ENCODE results near the gene PPP4R3C.
"Not testable (repeated sequence)": the region's sequence is repeated elsewhere in the genome, so short reads cannot be mapped to it uniquely, and the experiment has no call there.

The PPP4R3C gene
- 0 reads per million in 4 experiments for total RNA-seq

DNA sequence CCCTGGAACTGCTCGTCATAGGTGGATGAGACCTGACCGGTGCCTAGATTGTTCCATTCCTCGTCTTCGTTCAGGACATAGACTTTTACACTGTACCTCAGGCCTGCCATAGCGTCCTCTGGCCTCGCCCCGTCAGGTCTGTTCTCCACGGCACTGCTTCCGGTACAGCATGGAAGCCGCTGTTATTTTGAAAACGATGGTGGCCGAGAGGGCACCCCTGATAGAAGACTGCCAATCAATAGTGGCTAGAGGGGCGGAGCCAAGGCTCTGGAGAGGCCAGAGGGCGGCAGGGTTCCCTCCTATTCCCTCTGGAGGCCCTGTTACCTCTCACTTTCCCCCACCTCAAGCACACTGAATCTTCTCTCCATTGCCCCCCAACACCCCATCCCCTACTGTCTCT lies at the start of gene PPP4R3C:
PPP4R3C (minus strand) TSS at position 155 of the 400 bp plus-strand sequence; CDS start at position 110, 45 bp downstream.
- DNase-seq = no peak

DNA sequence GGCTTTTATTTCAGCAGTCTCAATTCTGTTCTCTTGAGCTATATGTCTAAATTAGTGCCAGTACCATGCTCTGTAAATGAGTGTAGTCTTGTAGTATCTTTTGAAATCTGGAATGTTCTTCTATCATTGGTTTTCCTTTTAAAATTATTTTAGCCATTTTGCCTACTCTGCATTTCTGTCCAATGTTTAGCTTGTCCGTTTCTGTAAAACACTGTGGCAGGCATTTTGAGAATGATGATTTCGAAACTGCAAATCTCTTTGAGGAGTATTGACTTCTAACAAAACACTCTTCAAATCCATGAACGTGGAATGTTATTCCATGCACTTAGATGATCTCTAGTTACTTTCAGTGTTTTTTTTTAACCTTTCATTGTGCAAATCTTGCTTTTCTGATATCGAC lies 28.3 kb upstream of the PPP4R3C start:
- no peak for DNase-seq

DNA sequence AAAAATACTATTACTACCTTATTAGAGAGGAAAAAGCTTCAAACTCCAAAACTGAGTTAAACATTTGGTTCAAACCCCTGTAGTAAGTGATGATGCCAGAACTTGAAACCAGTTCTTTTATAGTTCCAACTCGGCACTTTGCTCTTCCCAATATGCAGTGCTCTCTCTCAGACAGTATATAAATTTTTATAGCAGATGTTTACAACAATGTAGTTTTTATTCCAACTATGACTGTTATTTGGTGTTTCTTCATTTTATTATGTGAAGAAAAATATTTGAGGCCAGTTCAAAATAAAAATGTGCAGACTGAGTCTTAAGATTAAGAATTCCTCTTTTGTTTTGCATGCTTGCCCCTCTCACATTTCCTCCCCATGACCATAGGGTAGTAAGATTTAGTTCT lies 2.9 kb upstream of the PPP4R3C start:
- no peak for DNase-seq

DNA sequence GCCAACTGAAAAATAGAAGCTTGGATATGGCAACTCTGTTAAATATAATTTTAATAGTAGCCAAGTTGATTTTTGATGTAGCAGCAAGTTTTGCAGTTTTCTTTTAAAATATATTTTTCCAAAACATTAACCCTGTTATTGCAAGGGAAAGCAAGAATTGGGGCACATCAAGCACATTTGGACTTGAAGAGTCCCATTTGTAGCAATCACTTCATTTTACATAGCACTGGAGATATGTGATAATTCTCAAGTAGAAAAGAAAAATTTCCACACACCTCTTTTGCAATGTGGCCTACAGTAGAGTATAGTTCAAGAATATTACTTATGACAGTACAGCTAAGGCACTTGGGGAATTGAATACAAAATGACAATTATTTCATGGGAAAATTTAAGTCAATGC lies 1.9 kb upstream of the PPP4R3C start:
- no peak for DNase-seq

DNA sequence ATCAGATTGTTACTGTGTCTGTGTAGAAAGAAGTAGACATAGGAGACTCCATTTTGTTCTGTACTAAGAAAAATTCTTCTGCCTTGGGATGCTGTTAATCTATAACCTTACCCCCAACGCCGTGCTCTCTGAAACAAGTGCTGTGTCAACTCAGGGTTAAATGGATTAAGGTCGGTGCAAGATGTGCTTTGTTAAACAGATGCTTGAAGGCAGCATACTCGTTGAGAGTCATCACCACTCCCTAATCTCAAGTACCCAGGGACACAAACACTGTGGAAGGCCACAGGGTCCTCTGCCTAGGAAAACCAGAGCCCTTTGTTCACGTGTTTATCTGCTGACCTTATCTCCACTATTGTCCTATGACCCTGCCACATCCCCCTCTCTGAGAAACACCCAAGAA lies 4.0 kb downstream of the PPP4R3C start:
- DNase-seq = not testable (repeated sequence)

DNA sequence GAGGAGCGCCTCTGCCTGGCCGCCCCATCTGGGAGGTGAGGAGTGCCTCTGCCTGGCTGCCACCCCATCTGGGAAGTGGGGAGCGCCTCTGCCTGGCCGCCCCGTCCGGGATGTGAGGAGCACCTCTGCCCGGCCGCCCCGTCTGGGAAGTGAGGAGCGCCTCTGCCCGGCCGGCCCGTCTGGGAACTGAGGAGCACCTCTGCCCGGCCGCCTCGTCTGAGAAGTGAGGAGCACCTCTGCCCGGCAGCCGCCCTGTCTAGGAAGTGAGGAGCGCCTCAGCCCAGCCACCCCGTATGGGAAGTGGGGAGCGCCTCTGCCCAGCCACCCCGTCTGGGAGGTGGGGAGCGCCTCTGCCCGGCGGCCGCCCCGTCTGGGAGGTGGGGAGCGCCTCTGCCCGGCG lies 4.6 kb downstream of the PPP4R3C start:
- not testable (repeated sequence) for DNase-seq

DNA sequence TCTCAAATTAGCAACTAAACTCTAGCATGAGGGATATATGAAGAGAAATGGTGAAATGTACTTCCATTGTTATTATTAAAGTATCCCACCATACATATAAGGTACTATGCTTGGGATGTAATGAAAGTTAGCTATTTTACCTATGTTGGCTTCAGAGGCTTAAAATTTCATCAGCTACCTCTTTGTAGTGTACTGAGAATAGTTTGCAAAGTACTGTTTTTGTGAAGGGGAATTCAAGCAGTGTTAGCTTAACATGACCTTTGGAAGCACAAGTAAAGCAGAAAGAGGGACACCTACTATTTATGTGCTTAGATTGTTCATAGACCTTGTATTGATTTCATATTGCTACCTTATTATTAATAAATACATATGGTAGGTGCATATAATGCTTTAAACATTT lies 11.8 kb downstream of the PPP4R3C start:
- DNase-seq = no peak

DNA sequence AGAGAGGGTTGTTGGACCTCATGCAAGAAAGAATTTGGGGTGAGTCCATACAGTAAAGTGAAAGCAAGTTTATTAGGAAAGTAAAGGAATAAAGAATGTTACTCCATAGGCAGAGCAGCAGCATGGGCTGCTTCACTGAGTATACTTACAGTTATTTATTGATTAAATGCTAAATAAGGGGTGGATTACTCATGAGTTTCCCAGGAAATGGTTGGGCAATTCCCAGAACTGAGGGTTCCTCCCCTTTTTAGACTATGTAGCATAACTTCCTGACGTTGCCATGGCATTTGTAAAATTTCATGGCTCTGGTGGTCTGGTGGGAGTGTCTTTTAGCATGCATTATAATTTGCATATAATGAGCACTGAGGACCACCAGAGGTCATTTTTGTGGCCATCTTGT lies 16.7 kb downstream of the PPP4R3C start:
- no peak for DNase-seq

DNA sequence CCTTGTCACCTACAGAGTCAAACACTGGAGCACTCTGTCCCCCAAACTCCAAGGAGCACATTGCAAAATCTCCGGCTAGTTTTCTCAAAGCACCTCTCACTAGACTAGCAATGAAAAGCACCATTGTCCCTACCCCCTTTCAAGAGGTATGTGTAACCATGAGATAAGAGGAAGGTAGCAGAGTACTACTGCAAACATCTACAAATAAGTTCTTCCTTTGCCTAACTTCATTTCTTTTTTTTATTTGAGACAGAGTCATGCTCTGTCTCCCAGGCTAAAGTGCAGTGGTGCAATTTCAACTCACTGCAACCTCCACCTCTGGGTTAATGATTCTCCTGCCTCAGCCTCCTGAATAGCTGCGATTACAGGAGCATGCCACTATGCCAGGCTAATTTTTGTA lies 17.7 kb downstream of the PPP4R3C start:
- DNase-seq = no peak

DNA sequence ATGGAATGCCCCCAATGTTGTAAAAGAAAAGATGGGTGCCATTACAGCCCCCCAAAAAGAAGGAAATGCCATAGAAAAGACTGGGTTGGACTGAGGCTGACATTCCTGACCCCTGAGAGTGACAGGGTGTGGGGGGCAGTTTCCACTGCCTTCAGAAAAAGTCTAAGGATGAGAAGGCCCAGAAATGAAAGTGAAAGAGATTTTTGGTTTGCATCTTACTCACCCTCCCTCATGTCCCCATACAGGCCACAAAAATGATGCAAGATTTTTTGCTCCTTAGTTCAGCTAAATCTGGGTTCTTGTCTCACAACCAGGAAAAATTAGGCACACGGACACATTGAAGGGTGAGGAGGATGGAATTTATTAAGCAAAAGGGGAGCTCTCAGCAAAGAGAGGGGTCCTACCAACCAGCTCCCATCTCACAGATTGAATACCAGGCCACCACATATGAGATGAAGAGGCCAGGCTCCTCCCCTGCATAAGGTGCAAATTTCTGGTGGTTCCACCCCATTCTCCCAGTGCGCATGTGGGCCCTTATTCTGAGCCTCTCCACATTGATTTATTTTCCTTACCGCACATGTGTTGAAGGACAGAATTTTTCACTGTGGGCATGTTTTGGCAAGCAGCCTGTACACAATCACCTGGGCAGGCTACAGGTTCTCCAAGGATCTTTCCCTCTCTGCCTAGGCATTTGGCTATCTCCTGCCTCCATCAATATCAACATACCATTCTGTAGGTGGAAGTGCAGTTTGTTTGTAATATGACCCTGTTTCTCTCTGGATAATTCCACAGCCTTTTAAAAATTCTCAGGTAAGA lies 18.8 kb downstream of the PPP4R3C start:
- DNase-seq = no peak

DNA sequence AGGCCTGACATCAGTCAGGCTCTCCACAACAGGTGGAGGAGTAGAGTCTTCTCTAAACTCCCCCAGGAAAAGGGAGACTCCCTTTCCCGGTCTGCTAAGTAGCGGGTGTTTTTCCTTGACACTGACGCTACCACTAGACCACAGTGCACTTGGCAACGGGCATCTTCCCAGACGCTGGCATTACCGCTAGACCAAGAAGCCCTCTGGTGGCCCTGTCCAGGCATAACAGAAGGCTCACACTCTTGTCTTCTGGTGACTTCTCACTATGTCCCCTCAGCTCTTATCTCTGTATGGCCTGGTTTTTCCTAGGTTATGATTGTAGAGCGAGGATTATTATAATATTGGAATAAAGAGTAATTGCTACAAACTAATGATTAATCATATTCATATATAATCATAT lies 20.7 kb downstream of the PPP4R3C start:
- not testable (repeated sequence) for DNase-seq

DNA sequence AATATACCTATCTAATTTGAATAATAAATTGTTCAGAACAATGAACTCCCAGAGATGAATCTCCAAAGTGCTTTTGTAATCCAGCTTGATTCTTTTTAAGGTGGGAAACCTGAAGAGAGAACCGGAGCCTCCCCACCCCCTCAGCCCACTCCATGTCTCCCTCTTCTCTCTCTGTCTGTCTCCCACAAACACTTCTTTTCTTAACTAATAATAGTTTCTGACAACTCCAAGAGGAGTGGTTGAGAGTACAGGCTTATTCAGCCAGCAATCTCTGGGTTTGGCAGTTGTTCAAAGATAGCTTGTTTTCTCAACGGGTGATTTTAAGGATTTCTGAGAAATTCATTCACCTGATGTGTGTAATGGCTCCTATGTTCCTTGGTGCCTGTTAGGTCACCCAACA lies 23.4 kb downstream of the PPP4R3C start:
- no peak for DNase-seq

DNA sequence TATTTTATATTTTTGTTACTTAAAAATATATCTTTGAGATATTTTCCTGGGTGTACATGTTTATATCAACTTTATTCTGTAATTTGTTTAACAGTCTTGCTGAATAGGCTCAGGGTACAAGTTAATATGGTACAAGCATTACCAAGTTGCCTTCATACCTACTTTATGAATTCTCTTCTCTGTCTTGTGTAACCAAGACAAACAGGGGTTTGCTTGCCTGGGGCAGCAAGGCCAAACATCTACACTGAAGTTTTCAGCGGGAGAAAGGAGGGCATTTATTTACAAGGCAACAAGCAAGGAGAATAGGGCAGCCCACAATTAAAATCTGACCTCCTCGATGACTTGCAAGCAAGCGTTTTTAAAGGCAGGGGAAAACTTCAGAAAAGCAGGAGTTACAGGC lies 24.2 kb downstream of the PPP4R3C start:
- DNase-seq = no peak

DNA sequence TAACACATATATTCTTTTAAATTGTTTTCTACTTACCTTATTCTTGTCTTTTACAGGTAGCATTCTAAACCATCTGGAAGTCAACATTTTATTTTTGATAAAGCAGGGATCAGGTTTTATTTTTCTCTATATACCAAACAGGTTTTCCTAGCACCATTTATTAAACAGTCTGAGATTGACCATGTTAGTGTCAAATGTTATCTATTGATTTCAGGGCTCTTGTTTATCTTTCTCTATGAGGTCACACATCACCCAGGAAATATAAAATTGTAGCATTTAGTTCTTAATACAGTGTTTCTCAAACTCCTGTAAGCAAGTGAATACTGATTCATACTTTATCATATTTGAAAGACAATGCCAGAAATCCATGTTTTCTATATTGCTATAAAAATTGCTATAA lies 28.1 kb downstream of the PPP4R3C start:
- no peak for DNase-seq

Measured in effector CD8-positive, alpha-beta T cell (primary cell).